HepG2 (cell line): ENCODE measurements around the gene ADAMTS12. TPM values are rescaled to one million over a fixed set of nuclear protein-coding genes. Genes with fewer than 3 reads are reported as not detected.

Experiments
- ATAC-seq: fragments of 200-7000 bp; cut with Tn5 transposase; 3 replicates; pipeline ENCODE4 v1.9.1; 2020; ENCODE audit warnings: mild to moderate bottlenecking, moderate library complexity
- BruUV-seq: library from RNA; stranded (reverse); fragments of 400-500 nt; replicated peaks from 2 replicates; lab custom pipeline; 2021; lab: Mats Ljungman, UMichigan
- CTCF ChIA-PET: fragments of 300-600 bp; formaldehyde crosslinking; extraction: SDS; loops from one replicate; lab custom pipeline; 2021; ENCODE audit warnings: low total read pairs, inconsistent platforms, low intra/inter-chr PET ratio; lab: Yijun Ruan, JAX
- POLR2A ChIA-PET: fragments of 350-600 bp; sonication (Branson Sonifier 250); formaldehyde crosslinking; loops from one replicate; lab custom pipeline; 2020; ENCODE audit warnings: antibody characterized with exemption, inconsistent platforms; lab: Yijun Ruan, JAX
- DNase-seq: peaks from one replicate; pipeline ENCODE4 v3.0.0-alpha.2; 2015; ENCODE audit warnings: low spot score
- FAIRE-seq: peaks from 3 replicates; lab custom pipeline; 2011; peaks lifted over from hg19 to GRCh38; lab: Jason Lieb, UNC
- H2AFZ ChIP-seq: one replicate; pipeline ENCODE4 v1.6.1; 2011; ENCODE audit warnings: low read length, inconsistent platforms
- H3K27ac ChIP-seq: fragments of 300-600 bp; 3 replicates; pipeline ENCODE4 v1.8.0; 2011; ENCODE audit warnings: mixed run types, mild to moderate bottlenecking, mixed read lengths, low read length, inconsistent platforms; ENCODE audit not compliant: insufficient read depth; ENCODE audit errors: extremely low read length
- H3K27me3 ChIP-seq, 2 experiments: fragments of 200-600 bp in 1 of 2; 2 replicates in 1 of 2; 3 replicates in 1 of 2; pipeline versions ENCODE4 v1.6.0 to v1.8.0; 2011; ENCODE audit warnings: low read length in 2 of 2, mild to moderate bottlenecking in 2 of 2, moderate library complexity in 2 of 2, inconsistent platforms in 1 of 2; ENCODE audit not compliant: insufficient read depth in 2 of 2, control insufficient read depth in 1 of 2
- H3K36me3 ChIP-seq, 2 experiments: fragments of 200-600 bp in 1 of 2; replicated peaks in 1 of 2; 2 replicates in 1 of 2; 3 replicates in 1 of 2; pipeline versions ENCODE4 v1.5.1 to v1.8.0; 2011; ENCODE audit warnings: low read length in 2 of 2, inconsistent platforms in 1 of 2; ENCODE audit not compliant: insufficient read depth in 2 of 2, control insufficient read depth in 1 of 2
- H3K4me1 ChIP-seq: 2 replicates; pipeline ENCODE4 v1.5.1; 2012; ENCODE audit warnings: low read length, inconsistent platforms; ENCODE audit not compliant: insufficient read depth
- H3K4me2 ChIP-seq: 2 replicates; pipeline ENCODE4 v1.6.0; 2011; ENCODE audit warnings: low read depth, low read length, inconsistent platforms
- H3K4me3 ChIP-seq, 3 experiments: fragments of 200-600 bp in 1 of 3; sonication (generic), shearing (Covaris generic) in 1 of 3; replicated peaks in 1 of 3; 2 replicates each; pipeline ENCODE4 v1.5.1; 2011 to 2016; ENCODE audit warnings: low read length in 3 of 3, inconsistent platforms in 2 of 3, low read depth in 2 of 3, mild to moderate bottlenecking in 2 of 3, control low read depth in 1 of 3, mixed read lengths in 1 of 3; ENCODE audit not compliant: insufficient read depth in 1 of 3
- H3K79me2 ChIP-seq: one replicate; pipeline ENCODE4 v1.6.1; 2011; ENCODE audit warnings: low read length, inconsistent platforms; ENCODE audit not compliant: insufficient read depth
- H3K9ac ChIP-seq: 2 replicates; pipeline ENCODE4 v1.6.0; 2011; ENCODE audit warnings: mild to moderate bottlenecking, low read depth, low read length, inconsistent platforms; ENCODE audit not compliant: insufficient read depth
- H3K9me3 ChIP-seq: 2 replicates; pipeline ENCODE4 v1.5.1; 2012; ENCODE audit warnings: mild to moderate bottlenecking, low read length
- H4K20me1 ChIP-seq: 2 replicates; pipeline ENCODE4 v1.6.0; 2011; ENCODE audit warnings: inconsistent platforms, mild to moderate bottlenecking, low read length, moderate library complexity; ENCODE audit not compliant: insufficient read depth
- ATF1 ChIP-seq: IDR thresholded peaks from 2 replicates; pipeline ENCODE4 v1.6.1; 2016; ENCODE audit warnings: mild to moderate bottlenecking, control low read depth
- HHEX ChIP-seq: IDR thresholded peaks from 2 replicates; pipeline ENCODE4 v1.6.1; 2016; ENCODE audit warnings: control low read depth
- HNRNPL ChIP-seq: fragments of 200-400 bp; formaldehyde crosslinking; IDR thresholded peaks from 2 replicates; pipeline ENCODE4 v1.6.1; 2017; ENCODE audit warnings: mild to moderate bottlenecking, low read depth, low read length
- HOXA3 ChIP-seq: sonication (generic); formaldehyde crosslinking; IDR thresholded peaks from 2 replicates; pipeline ENCODE4 v1.5.0; 2020; ENCODE audit warnings: missing genetic modification reagents
- RAD51 ChIP-seq: fragments of 450-650 bp; IDR thresholded peaks from 2 replicates; pipeline ENCODE4 v1.6.1; 2016; ENCODE audit warnings: borderline replicate concordance
- RXRB ChIP-seq: IDR thresholded peaks from 2 replicates; pipeline ENCODE4 v1.6.1; 2016; ENCODE audit warnings: borderline replicate concordance, missing genetic modification reagents, missing compliant biosample characterization
- THYN1 ChIP-seq: sonication (generic); formaldehyde crosslinking; IDR thresholded peaks from 2 replicates; pipeline ENCODE4 v1.8.1; 2023; ENCODE audit warnings: low read depth, mild to moderate bottlenecking, moderate library complexity, missing genetic modification reagents, borderline replicate concordance
- ZFP37 ChIP-seq: sonication (generic); formaldehyde crosslinking; IDR thresholded peaks from 2 replicates; pipeline ENCODE4 v1.4.0; 2020; ENCODE audit warnings: missing genetic modification reagents, borderline replicate concordance
- ZMYM4 ChIP-seq: sonication (generic); formaldehyde crosslinking; IDR thresholded peaks from 2 replicates; pipeline ENCODE4 v1.8.1; 2023; ENCODE audit warnings: mild to moderate bottlenecking, missing genetic modification reagents
- ZNF101 ChIP-seq: sonication (generic); formaldehyde crosslinking; IDR thresholded peaks from 2 replicates; pipeline ENCODE4 v1.4.0; 2020; ENCODE audit warnings: mild to moderate bottlenecking, low read depth, missing genetic modification reagents, borderline replicate concordance
- ZNF205 ChIP-seq: IDR thresholded peaks from 2 replicates; pipeline ENCODE4 v1.6.1; 2018; ENCODE audit warnings: missing biosample characterization, missing genetic modification reagents
- ZNF333 ChIP-seq: sonication (generic); formaldehyde crosslinking; IDR thresholded peaks from 2 replicates; pipeline ENCODE4 v1.4.0; 2020; ENCODE audit warnings: mild to moderate bottlenecking, missing genetic modification reagents, borderline replicate concordance
- ZNF83 ChIP-seq: sonication (generic); formaldehyde crosslinking; IDR thresholded peaks from 2 replicates; pipeline ENCODE4 v1.4.0; 2020; ENCODE audit warnings: missing genetic modification reagents, mild to moderate bottlenecking, borderline replicate concordance
- WGBS: methylation state at CpG from one replicate; pipeline ENCODE4 v1.1.6; 2017; ENCODE audit warnings: low lambda C conversion rate; 5-methylcytosine and 5-hydroxymethylcytosine counted together
- in situ Hi-C: cut with HindIII; loops from 2 replicates; pipeline ENCODE4 v1.10.0; 2017; ENCODE audit warnings: low pct_unique_long_range_greater_than_20kb; ENCODE audit not compliant: extremely low pct_ligation_motif_present
- intact Hi-C: fragments of 100-400 bp; cut with micrococcal nuclease; formaldehyde crosslinking; loops from one replicate; pipeline ENCODE4 v1.10.0; 2022; ENCODE audit not compliant: unreplicated experiment
- polyA plus RNA-seq, 8 experiments: library from polyadenylated mRNA; depleted of rRNA in 3 of 8; stranded (reverse) in 7 of 8; unstranded in 1 of 8; fragments of >200 nt; fragmentation: Illumina TruSeq in 4 of 8; extraction: Trizol in 4 of 8; gene quantifications; 2 replicates each; pipeline versions ENCODE4 v1.2.1 to v1.2.3, GENCODE V29; 2011 to 2016; ENCODE audit warnings: low read depth in 4 of 8, missing spikeins in 1 of 8, mixed read lengths in 1 of 8; ENCODE audit not compliant: insufficient read depth in 1 of 8
- total RNA-seq, 5 experiments: library from RNA; depleted of rRNA; stranded (reverse); fragments of >200 nt; fragmentation: Illumina TruSeq; extraction: Trizol; gene quantifications; 2 replicates each; pipeline ENCODE4 v1.2.3, GENCODE V29; 2016; ENCODE audit warnings: low read depth in 1 of 5
- TF ChIP-seq, protein P1 (sequence below): sonication (generic); formaldehyde crosslinking; IDR thresholded peaks from 2 replicates; pipeline ENCODE4 v1.5.0; 2020; ENCODE audit warnings: missing genetic modification reagents, mild to moderate bottlenecking, borderline replicate concordance
- TF ChIP-seq, protein P2 (sequence below): IDR thresholded peaks from 2 replicates; pipeline ENCODE4 v1.6.1; 2016; ENCODE audit warnings: missing compliant biosample characterization, missing genetic modification reagents, borderline replicate concordance
- TF ChIP-seq, protein P3 (sequence below): sonication (generic); formaldehyde crosslinking; IDR thresholded peaks from 2 replicates; pipeline ENCODE4 v1.4.0; 2020; ENCODE audit warnings: low read depth, mild to moderate bottlenecking, missing genetic modification reagents
- TF ChIP-seq, protein P4 (sequence below): sonication (generic); formaldehyde crosslinking; conservative IDR thresholded peaks from 2 replicates; pipeline ENCODE4 v1.8.0; 2022; ENCODE audit warnings: mild to moderate bottlenecking, moderate library complexity, missing genetic modification reagents

The ADAMTS12 gene
- total and polyA plus RNA-seq, 2 of the 13 experiments (the other 11 are each of a cell fraction or from before 2014, with no cell fraction given): 0.03 TPM; not detected in 1

DNA sequence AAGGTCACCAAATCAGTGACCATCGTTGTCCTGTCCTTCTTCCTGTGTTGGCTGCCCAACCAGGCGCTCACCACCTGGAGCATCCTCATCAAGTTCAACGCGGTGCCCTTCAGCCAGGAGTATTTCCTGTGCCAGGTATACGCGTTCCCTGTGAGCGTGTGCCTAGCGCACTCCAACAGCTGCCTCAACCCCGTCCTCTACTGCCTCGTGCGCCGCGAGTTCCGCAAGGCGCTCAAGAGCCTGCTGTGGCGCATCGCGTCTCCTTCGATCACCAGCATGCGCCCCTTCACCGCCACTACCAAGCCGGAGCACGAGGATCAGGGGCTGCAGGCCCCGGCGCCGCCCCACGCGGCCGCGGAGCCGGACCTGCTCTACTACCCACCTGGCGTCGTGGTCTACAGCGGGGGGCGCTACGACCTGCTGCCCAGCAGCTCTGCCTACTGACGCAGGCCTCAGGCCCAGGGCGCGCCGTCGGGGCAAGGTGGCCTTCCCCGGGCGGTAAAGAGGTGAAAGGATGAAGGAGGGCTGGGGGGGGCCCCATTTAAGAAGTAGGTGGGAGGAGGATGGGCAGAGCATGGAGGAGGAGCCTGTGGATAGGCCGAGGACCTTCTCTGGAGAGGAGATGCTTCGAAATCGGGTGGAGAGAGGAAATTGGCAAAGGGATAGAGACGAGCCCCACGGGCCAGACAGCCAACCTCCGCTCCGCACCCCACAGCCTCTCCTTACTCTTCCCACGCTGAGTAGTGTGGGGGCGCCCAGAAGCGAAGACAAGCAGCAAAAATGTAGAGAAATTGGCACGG, 46.1 kb upstream of the ADAMTS12 start (continued):
- no peak for TF ChIP-seq ATF1 (CRISPR knock-in tag)
- TF ChIP-seq ZNF205 (CRISPR knock-in tag): no peak
- no peak for TF ChIP-seq HNRNPL
- TF ChIP-seq ZFP37: no peak
- no peak for TF ChIP-seq ZMYM4 (CRISPR knock-in tag)
- TF ChIP-seq ZNF101 (CRISPR knock-in tag): no peak
- no peak for TF ChIP-seq THYN1
- no peak for TF ChIP-seq ZNF83
- TF ChIP-seq, protein P1, sequence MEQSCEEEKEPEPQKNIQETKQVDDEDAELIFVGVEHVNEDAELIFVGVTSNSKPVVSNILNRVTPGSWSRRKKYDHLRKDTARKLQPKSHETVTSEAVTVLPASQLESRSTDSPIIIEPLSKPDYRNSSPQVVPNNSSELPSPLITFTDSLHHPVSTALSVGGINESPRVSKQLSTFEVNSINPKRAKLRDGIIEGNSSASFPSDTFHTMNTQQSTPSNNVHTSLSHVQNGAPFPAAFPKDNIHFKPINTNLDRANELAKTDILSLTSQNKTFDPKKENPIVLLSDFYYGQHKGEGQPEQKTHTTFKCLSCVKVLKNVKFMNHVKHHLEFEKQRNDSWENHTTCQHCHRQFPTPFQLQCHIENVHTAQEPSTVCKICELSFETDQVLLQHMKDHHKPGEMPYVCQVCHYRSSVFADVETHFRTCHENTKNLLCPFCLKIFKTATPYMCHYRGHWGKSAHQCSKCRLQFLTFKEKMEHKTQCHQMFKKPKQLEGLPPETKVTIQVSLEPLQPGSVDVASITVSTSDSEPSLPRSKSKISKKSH (CRISPR knock-in tag): no peak

DNA sequence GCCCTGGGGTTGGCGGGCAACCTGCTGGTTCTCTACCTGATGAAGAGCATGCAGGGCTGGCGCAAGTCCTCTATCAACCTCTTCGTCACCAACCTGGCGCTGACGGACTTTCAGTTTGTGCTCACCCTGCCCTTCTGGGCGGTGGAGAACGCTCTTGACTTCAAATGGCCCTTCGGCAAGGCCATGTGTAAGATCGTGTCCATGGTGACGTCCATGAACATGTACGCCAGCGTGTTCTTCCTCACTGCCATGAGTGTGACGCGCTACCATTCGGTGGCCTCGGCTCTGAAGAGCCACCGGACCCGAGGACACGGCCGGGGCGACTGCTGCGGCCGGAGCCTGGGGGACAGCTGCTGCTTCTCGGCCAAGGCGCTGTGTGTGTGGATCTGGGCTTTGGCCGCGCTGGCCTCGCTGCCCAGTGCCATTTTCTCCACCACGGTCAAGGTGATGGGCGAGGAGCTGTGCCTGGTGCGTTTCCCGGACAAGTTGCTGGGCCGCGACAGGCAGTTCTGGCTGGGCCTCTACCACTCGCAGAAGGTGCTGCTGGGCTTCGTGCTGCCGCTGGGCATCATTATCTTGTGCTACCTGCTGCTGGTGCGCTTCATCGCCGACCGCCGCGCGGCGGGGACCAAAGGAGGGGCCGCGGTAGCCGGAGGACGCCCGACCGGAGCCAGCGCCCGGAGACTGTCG, 45.4 kb upstream of the ADAMTS12 start:
- DNase-seq (no peak), ATAC-seq (no peak), FAIRE-seq (no peak)
- no peaks in the 10 kb centered on the region for H3K9me3 ChIP-seq
- no peaks in the 10 kb centered on the region for H3K36me3 ChIP-seq
- no peaks in the 10 kb centered on the region for H4K20me1 ChIP-seq
- peaks cover 1 to 15% of the 10 kb centered on the region in 2 experiments; a peak in 3 of 5 replicates for H3K27me3 ChIP-seq
- BruUV-seq: no TSS peak
- ChIA-PET CTCF (no interaction called here), POLR2A (no interaction called here)
- H3K27ac ChIP-seq: no peak overlapping the region
- H3K4me2 ChIP-seq: no peak overlapping the region
- WGBS: 52% methylated on average over 12 of the region's 54 CpGs
- no peaks in the 10 kb centered on the region for H3K4me1 ChIP-seq
- no peak overlapping the region for H3K9ac ChIP-seq
- intact Hi-C loops (loop anchor here (10.0 kb wide), 1 partner anchor 122 kb away; no protein-coding TSS in a partner anchor), in situ Hi-C loops (loop anchor here (5.0 to 10.0 kb wide), 2 partner anchors 352 to 500 kb away; no protein-coding TSS in a partner anchor)
- no peak overlapping the region for H2AFZ ChIP-seq
- no peak overlapping the region for H3K4me3 ChIP-seq
- no peaks in the 10 kb centered on the region for H3K79me2 ChIP-seq
- no peak for TF ChIP-seq RXRB (CRISPR knock-in tag)
- TF ChIP-seq ZNF333 (CRISPR knock-in tag): no peak
- TF ChIP-seq, protein P2, sequence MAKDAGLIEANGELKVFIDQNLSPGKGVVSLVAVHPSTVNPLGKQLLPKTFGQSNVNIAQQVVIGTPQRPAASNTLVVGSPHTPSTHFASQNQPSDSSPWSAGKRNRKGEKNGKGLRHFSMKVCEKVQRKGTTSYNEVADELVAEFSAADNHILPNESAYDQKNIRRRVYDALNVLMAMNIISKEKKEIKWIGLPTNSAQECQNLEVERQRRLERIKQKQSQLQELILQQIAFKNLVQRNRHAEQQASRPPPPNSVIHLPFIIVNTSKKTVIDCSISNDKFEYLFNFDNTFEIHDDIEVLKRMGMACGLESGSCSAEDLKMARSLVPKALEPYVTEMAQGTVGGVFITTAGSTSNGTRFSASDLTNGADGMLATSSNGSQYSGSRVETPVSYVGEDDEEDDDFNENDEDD: no peak
- TF ChIP-seq HHEX (CRISPR knock-in tag): no peak
- TF ChIP-seq, protein P3, sequence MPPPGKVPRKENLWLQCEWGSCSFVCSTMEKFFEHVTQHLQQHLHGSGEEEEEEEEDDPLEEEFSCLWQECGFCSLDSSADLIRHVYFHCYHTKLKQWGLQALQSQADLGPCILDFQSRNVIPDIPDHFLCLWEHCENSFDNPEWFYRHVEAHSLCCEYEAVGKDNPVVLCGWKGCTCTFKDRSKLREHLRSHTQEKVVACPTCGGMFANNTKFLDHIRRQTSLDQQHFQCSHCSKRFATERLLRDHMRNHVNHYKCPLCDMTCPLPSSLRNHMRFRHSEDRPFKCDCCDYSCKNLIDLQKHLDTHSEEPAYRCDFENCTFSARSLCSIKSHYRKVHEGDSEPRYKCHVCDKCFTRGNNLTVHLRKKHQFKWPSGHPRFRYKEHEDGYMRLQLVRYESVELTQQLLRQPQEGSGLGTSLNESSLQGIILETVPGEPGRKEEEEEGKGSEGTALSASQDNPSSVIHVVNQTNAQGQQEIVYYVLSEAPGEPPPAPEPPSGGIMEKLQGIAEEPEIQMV (CRISPR knock-in tag): no peak
- no peak for TF ChIP-seq HOXA3 (CRISPR knock-in tag)
- TF ChIP-seq RAD51: no peak
- TF ChIP-seq, protein P4, sequence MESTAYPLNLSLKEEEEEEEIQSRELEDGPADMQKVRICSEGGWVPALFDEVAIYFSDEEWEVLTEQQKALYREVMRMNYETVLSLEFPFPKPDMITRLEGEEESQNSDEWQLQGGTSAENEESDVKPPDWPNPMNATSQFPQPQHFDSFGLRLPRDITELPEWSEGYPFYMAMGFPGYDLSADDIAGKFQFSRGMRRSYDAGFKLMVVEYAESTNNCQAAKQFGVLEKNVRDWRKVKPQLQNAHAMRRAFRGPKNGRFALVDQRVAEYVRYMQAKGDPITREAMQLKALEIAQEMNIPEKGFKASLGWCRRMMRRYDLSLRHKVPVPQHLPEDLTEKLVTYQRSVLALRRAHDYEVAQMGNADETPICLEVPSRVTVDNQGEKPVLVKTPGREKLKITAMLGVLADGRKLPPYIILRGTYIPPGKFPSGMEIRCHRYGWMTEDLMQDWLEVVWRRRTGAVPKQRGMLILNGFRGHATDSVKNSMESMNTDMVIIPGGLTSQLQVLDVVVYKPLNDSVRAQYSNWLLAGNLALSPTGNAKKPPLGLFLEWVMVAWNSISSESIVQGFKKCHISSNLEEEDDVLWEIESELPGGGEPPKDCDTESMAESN (CRISPR knock-in tag): no peak
